GM19328 (cell line): ENCODE measurements around the gene NOSIP.
"Not testable (repeated sequence)": the region's sequence is repeated elsewhere in the genome, so short reads cannot be mapped to it uniquely, and the experiment has no call there.

Experiments used
- ATAC-seq: cut with Tn5 transposase; IDR thresholded peaks from one replicate; pipeline ENCODE4 v1.9.1; 2021; ENCODE audit warnings: mild to moderate bottlenecking, moderate library complexity; ENCODE audit not compliant: unreplicated experiment

NOSIP gene

DNA sequence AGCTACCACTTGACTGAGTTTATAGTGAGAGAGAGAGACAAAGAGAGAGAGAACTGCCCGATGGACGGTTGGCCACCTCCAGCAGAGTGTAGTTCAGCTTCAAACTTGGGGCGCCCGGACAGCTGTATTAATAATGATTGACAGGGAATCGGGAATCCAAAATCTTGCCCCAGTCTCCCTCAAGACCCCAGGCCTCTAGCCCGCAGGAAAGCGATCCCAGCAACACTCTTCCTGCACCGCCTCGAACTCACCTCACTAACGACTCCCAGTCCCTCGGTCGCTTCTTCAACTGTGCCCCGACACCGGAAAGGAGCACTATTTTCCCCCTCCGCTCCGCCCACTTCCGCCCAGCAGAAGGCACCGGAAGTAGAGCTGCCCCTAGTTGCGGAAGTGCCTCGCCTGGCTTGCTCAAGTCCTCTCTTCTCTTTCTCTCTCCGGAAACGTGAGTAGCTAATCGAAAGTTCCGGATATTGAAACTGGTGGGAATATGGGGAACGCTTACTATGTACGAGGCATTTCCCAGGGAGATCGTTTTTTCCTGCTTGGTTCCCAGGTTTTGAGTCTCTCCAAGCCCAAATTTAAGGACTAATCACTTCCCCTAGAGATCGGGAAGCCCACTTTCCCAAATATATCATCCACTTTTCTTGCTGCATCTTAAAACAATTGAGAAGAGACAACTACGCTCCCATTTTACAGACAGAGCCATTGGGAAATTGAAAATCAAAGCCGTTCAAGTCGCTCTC, at the start of gene NOSIP:
Gene NOSIP, minus strand, starts transcription at position 293 of the 743 bp plus-strand sequence. CDS start 19,865 bp downstream, outside the sequence.
- peak; percentile 73 for ATAC-seq

GRCh38 chr19:49629659-49630058, 49.3 kb upstream of the NOSIP start:
- no peak for ATAC-seq

DNA sequence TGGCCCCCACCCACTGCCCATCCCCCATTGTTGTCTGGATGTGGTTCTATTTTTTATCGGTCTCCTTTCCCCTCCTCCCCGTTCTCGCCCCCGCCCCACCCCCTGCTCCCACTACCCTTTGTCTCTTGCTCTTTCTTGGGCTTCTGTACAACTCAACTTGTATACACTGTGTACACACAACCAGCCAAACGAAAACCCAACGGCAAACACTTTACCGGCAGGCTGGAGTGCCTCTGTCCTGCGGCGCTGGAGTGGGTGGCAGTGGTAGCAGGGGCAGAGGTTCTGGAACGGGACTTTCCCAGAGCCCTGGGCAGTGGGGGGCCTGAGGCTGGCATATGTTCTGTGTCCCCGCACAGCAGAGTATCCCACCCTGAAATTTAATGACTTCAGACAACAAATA, 45.9 kb upstream of the NOSIP start:
- no peak for ATAC-seq

- no peak for ATAC-seq
Observed at GRCh38 chr19:49624967-49625910, 44.9 kb upstream of the NOSIP start.

DNA sequence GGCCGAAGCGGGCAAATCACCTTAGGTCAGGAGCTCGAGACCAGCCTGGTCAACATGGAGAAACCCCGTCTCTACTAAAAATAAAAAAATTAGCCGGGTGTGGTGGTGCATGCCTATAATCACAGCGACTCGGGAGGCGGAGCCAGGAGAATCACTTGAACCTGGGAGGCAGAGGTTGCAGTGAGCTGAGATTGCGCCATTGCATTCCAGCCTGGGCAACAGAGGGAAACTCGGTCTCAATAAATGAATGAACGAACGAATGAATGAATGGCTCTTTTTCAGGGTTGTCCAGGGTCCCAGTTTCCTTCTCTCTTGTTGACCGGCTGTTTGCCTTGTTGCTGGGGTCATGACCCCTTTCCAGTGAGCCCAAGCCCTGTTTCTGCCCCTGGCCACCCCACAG, 37.5 kb upstream of the NOSIP start:
- not testable (repeated sequence) for ATAC-seq

DNA sequence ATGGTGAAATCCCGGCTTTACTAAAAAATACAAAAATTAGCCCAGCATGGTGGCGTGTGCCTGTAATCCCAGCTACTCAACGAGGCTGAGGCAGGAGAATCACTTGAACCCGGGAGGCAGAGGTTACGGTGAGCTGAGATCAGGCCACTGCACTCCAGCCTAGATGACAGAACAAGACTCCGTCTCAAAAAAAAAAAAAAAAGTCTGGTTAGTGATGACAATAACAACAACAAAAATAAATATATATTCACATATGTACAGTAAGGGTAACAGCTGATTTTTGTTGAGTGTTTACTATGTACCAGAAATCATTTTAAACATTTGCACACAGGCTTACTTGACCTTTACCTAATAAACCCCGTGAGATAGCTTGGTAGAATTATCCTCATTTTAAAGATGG, 36.6 kb upstream of the NOSIP start:
- no peak for ATAC-seq

GRCh38 chr19:49616532-49616931, 36.2 kb upstream of the NOSIP start:
- no peak for ATAC-seq

DNA sequence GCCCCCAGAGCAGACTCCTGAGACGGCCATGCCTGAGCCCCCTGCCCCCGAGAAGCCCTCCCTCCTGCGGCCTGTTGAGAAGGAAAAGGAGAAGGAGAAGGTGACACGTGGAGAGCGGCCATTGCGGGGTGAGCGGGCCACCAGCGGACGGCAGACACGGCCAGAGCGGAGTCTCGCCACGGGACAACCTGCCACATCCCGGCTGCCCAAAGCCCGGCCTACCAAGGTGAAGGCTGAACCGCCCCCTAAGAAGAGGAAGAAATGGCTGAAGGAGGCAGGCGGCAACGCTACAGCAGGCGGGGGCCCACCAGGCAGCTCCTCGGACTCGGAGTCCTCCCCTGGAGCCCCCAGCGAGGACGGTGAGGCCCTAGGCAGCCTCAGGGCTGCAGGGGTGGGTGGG, 35.5 kb upstream of the NOSIP start:
- no peak for ATAC-seq

GRCh38 chr19:49614096-49614833, 33.9 kb upstream of the NOSIP start:
- no peak for ATAC-seq

GRCh38 chr19:49613374-49613773, 33.0 kb upstream of the NOSIP start:
- ATAC-seq: no peak

GRCh38 chr19:49609499-49610092, 29.2 kb upstream of the NOSIP start:
- no peak for ATAC-seq

GRCh38 chr19:49605605-49606004, 25.2 kb upstream of the NOSIP start:
- ATAC-seq: no peak

DNA sequence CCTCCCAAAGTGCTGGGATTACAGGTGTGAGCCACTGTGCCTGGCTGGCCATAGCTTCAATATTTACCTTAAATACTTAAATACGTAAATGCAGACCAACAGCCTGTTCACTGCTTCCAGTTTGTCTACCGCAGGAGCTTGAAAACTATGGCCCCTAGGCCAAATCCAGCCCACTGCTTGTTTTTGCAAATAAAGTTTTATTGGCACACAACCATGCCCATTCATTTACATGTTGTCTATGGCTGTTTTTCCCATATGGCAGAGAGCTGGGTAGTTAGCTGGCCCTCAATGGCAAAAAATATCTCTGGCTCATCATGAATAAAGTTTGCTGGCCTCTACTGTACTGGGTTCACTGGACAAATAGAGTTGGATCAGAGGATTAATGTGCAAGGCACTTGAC, 22.4 kb upstream of the NOSIP start:
- no peak for ATAC-seq

- ATAC-seq: no peak
Observed at GRCh38 chr19:49601482-49602038, 21.2 kb upstream of the NOSIP start.

DNA sequence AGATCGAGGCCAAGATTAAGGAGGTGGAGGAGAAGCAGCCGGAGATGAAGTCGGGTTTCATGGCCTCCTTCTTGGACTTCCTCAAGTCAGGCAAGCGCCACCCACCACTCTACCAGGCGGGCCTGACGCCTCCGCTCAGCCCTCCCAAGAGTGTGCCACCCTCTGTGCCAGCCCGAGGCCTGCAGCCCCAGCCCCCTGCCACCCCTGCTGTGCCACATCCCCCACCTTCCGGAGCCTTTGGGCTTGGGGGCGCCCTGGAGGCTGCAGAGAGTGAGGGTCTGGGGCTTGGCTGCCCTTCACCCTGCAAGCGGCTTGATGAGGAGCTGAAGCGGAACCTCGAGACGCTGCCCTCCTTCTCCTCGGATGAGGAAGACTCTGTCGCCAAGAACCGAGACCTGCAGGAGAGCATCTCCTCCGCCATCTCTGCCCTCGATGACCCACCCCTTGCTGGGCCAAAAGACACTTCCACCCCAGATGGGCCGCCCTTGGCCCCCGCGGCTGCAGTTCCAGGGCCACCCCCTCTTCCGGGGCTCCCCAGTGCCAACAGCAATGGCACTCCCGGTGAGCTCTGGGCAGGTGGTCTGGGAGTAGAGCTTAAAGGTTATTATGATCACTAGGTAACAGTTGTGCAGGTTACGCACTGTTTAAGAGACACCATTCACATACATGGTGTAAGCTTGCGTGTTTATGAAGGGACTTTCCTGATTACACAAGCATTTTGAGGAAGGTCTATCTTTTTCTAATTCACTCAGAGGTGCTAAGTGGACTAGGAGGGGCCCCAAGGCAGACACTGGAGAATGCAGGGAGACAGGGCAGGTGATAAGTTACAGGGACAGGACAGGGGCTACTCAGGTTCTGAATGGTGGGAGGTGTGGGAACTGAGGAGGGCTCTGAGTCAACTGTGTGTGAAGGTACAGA, 19.3 kb upstream of the NOSIP start:
- no peak for ATAC-seq

- no peak for ATAC-seq
Observed at GRCh38 chr19:49597703-49597974, 17.3 kb upstream of the NOSIP start.

DNA sequence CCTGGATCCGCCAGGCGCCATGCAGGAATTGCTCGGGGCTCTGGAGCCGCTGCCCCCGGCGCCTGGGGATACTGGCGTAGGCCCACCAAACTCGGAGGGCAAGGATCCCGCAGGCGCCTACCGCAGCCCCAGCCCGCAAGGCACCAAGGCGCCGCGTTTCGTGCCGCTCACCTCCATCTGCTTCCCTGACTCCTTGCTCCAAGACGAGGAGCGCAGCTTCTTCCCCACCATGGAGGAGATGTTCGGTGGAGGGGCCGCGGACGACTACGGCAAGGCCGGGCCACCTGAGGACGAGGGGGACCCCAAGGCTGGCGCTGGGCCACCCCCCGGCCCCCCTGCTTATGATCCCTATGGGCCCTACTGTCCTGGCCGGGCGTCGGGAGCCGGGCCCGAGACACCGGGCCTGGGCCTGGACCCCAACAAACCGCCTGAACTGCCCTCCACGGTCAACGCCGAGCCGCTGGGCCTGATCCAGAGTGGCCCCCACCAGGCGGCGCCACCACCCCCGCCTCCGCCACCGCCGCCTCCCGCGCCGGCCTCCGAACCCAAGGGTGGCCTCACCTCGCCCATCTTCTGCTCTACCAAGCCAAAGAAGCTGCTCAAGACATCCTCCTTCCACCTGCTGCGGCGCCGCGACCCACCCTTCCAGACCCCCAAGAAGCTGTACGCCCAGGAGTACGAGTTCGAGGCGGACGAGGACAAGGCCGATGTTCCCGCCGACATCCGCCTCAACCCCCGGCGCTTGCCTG, 16.8 kb upstream of the NOSIP start:
- ATAC-seq: no peak

- ATAC-seq: no peak
Observed at GRCh38 chr19:49596407-49596806, 16.1 kb upstream of the NOSIP start.

DNA sequence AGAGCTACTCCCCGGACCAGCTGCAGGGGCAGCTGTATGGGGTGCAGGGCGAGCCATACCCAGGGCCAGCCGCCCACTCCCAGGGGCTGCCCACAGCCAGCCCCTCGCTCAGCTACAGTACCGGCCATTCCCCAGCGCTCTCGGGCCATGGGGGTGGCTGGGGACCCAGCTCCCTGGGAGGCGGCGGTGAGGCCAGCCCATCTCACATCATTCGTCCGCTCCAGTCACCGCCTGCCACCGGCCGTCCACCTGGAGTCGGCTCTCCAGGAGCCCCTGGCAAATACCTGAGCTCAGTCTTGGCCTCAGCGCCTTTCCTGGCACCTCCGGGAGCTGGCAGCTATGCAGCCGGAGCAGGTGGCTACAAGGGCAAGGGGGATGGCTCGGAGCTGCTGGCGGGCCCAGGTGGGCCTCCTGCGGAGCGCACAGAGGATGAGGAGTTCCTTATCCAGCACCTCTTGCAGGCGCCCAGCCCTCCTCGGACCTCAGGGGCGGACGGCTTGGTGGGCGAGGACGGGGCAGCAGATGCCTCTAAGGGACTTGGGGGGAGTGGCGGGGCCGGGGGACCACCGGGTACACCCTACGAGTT, 15.6 kb upstream of the NOSIP start:
- no peak for ATAC-seq
